ENCODE results near the gene TIMM17A. TPM values are rescaled to one million over a fixed set of nuclear protein-coding genes. Genes with fewer than 3 reads are reported as not detected.

TIMM17A gene
- total RNA-seq, 3 donors from 2014 or later (not counting 1 experiment from before 2014, with no cell fraction given) = 48.7 to 53.9 (median 51.8) TPM

- H3K4me1 ChIP-seq (ENCODE audit: control insufficient read depth, insufficient read depth, low read length) = no peaks in the 10 kb centered on the region
- no peak overlapping the region for H3K27ac ChIP-seq (ENCODE audit: low read length)
- H3K36me3 ChIP-seq (ENCODE audit: control insufficient read depth, insufficient read depth, low read length) = no peaks in the 10 kb centered on the region
- Mint-ChIP-seq H3K4me1 (no peaks in the 10 kb centered on the region), H3K9me3 (no peaks in the 10 kb centered on the region), H3K36me3 (no peaks in the 10 kb centered on the region), H3K27ac (no peak overlapping the region), H3K4me3 (no peak overlapping the region), H3K27me3 (ENCODE audit: low read depth in 2 of 2) (peaks cover 15 to 17% of the 10 kb centered on the region in 2 donors)
- ATAC-seq (no peak), DNase-seq (no peak)
- 100% methylated on average over 2 of the region's 3 CpGs for WGBS (ENCODE audit: insufficient coverage)
- H3K9me3 ChIP-seq (ENCODE audit: control insufficient read depth, insufficient read depth, low read length) = no peaks in the 10 kb centered on the region
- no peak for TF ChIP-seq CTCF (IDR thresholded peaks at IDR 0.05)
- H3K4me3 ChIP-seq (ENCODE audit: low read length) = no peak overlapping the region
- no peaks in the 10 kb centered on the region for H3K27me3 ChIP-seq (ENCODE audit: control insufficient read depth, insufficient read depth, low read length)
- intact Hi-C loops (cut with micrococcal nuclease) = no loop called here
These were observed 33.2 kb upstream of the TIMM17A start for GRCh38 chr1:201921952-201922558.

GRCh38 chr1:201925301-201925567, 30.1 kb upstream of the TIMM17A start:
- 56% methylated on average over 2 of the region's 2 CpGs for WGBS (ENCODE audit: insufficient coverage)
- Histone ChIP-seq H3K27ac (ENCODE audit: low read length) (no peak overlapping the region), H3K4me3 (ENCODE audit: low read length) (no peak overlapping the region), H3K36me3 (ENCODE audit: control insufficient read depth, insufficient read depth, low read length) (no peaks in the 10 kb centered on the region), H3K9me3 (ENCODE audit: control insufficient read depth, insufficient read depth, low read length) (no peaks in the 10 kb centered on the region), H3K4me1 (ENCODE audit: control insufficient read depth, insufficient read depth, low read length) (no peaks in the 10 kb centered on the region), H3K27me3 (ENCODE audit: control insufficient read depth, insufficient read depth, low read length) (peaks cover under 1% of the 10 kb centered on the region)
- no peak overlapping the region for H3K4me3 Mint-ChIP-seq
- TF ChIP-seq CTCF (IDR thresholded peaks at IDR 0.05) = no peak
- H3K9me3 Mint-ChIP-seq = no peaks in the 10 kb centered on the region
- no peak overlapping the region for H3K27ac Mint-ChIP-seq
- no peaks in the 10 kb centered on the region for H3K4me1 Mint-ChIP-seq
- intact Hi-C loops (cut with micrococcal nuclease) = no loop called here
- H3K36me3 Mint-ChIP-seq = no peaks in the 10 kb centered on the region
- DNase-seq = no peak
- ATAC-seq = no peak
- peaks cover 15% of the 10 kb centered on the region in 2 donors for H3K27me3 Mint-ChIP-seq (ENCODE audit: low read depth in 2 of 2)

- no peak overlapping the region for H3K27ac Mint-ChIP-seq
- ATAC-seq = no peak
- H3K9me3 Mint-ChIP-seq = no peaks in the 10 kb centered on the region
- no peaks in the 10 kb centered on the region for H3K36me3 Mint-ChIP-seq
- no peaks in the 10 kb centered on the region for H3K36me3 ChIP-seq (ENCODE audit: control insufficient read depth, insufficient read depth, low read length)
- H3K4me3 ChIP-seq (ENCODE audit: low read length) = no peak overlapping the region
- H3K4me3 Mint-ChIP-seq = no peak overlapping the region
- H3K27ac ChIP-seq (ENCODE audit: low read length) = no peak overlapping the region
- H3K4me1 Mint-ChIP-seq = no peaks in the 10 kb centered on the region
- no peak for DNase-seq
- no peaks in the 10 kb centered on the region for H3K9me3 ChIP-seq (ENCODE audit: control insufficient read depth, insufficient read depth, low read length)
- intact Hi-C loops (cut with micrococcal nuclease) = no loop called here
- peaks cover 9 to 15% of the 10 kb centered on the region in 2 donors for H3K27me3 Mint-ChIP-seq (ENCODE audit: low read depth in 2 of 2)
- 86% methylated on average over 4 of the region's 5 CpGs for WGBS (ENCODE audit: insufficient coverage)
- H3K27me3 ChIP-seq (ENCODE audit: control insufficient read depth, insufficient read depth, low read length) = peaks cover 4% of the 10 kb centered on the region
- TF ChIP-seq CTCF (IDR thresholded peaks at IDR 0.05) = no peak
- no peaks in the 10 kb centered on the region for H3K4me1 ChIP-seq (ENCODE audit: control insufficient read depth, insufficient read depth, low read length)
These were observed 29.2 kb upstream of the TIMM17A start for GRCh38 chr1:201925981-201926645.

GRCh38 chr1:201928266-201928665, 27.0 kb upstream of the TIMM17A start:
- Histone ChIP-seq H3K4me3 (ENCODE audit: low read length) (no peak overlapping the region), H3K9me3 (ENCODE audit: control insufficient read depth, insufficient read depth, low read length) (no peaks in the 10 kb centered on the region), H3K27ac (ENCODE audit: low read length) (no peak overlapping the region), H3K4me1 (ENCODE audit: control insufficient read depth, insufficient read depth, low read length) (no peaks in the 10 kb centered on the region), H3K36me3 (ENCODE audit: control insufficient read depth, insufficient read depth, low read length) (no peaks in the 10 kb centered on the region), H3K27me3 (ENCODE audit: control insufficient read depth, insufficient read depth, low read length) (peaks cover 4% of the 10 kb centered on the region)
- Mint-ChIP-seq H3K27ac (no peak overlapping the region), H3K4me3 (no peak overlapping the region), H3K9me3 (no peaks in the 10 kb centered on the region), H3K36me3 (no peaks in the 10 kb centered on the region), H3K4me1 (no peaks in the 10 kb centered on the region), H3K27me3 (ENCODE audit: low read depth in 2 of 2) (peaks cover 4 to 7% of the 10 kb centered on the region in 2 donors)
- DNase-seq = no peak
- no peak for TF ChIP-seq CTCF (IDR thresholded peaks at IDR 0.05)
- intact Hi-C loops (cut with micrococcal nuclease) = no loop called here
- WGBS (ENCODE audit: insufficient coverage) = 91% methylated on average over 3 of the region's 3 CpGs
- ATAC-seq = no peak

All from natural killer cell (primary cell).